H1 (cell line): Measurements from ENCODE around the gene ZNF101. TPM values are rescaled to one million over a fixed set of nuclear protein-coding genes. Genes with fewer than 3 reads are reported as not detected.

Experiments
- CTCF ChIA-PET: fragments of 300-600 bp; sonication (Branson Sonifier 250); formaldehyde crosslinking; loops from one replicate; lab custom pipeline; 2021; ENCODE audit not compliant: partially characterized antibody; lab: Charles Lee
- POLR2A ChIA-PET: fragments of 300-600 bp; sonication (Branson Sonifier 250); formaldehyde crosslinking; loops from one replicate; lab custom pipeline; 2021; ENCODE audit warnings: inconsistent platforms; ENCODE audit not compliant: partially characterized antibody; lab: Charles Lee
- DNase-seq, 2 experiments: peaks; one replicate each; pipeline versions ENCODE4 v3.0.0 to v3.0.0-alpha.2; 2010 to 2022; ENCODE audit warnings: low spot score in 2 of 2, low read depth in 1 of 2, mixed read lengths in 1 of 2
- FAIRE-seq: peaks from 2 replicates; lab custom pipeline; 2011; peaks lifted over from hg19 to GRCh38; lab: Jason Lieb, UNC
- H2AFZ ChIP-seq: 2 replicates; pipeline ENCODE4 v1.8.1; 2012; ENCODE audit warnings: low read length, inconsistent platforms
- H2AK5ac ChIP-seq: 2 replicates; pipeline ENCODE4 v1.6.1; 2013; ENCODE audit warnings: low read depth, low read length
- H2BK120ac ChIP-seq: replicated peaks from 2 replicates; pipeline ENCODE3; 2013; ENCODE audit warnings: low read depth, low read length, inconsistent platforms
- H2BK12ac ChIP-seq: 2 replicates; pipeline ENCODE4 v1.6.1; 2013; ENCODE audit warnings: low read depth, low read length
- H2BK15ac ChIP-seq: 2 replicates; pipeline ENCODE4 v1.6.1; 2013; ENCODE audit warnings: low read length
- H2BK20ac ChIP-seq: 2 replicates; pipeline ENCODE4 v1.6.1; 2013; ENCODE audit warnings: low read length
- H2BK5ac ChIP-seq: 2 replicates; pipeline ENCODE4 v1.6.1; 2013; ENCODE audit warnings: low read depth, low read length
- H3K14ac ChIP-seq: 2 replicates; pipeline ENCODE4 v1.6.1; 2013; ENCODE audit warnings: inconsistent platforms; ENCODE audit not compliant: insufficient read length
- H3K18ac ChIP-seq: 2 replicates; pipeline ENCODE4 v1.6.1; 2013; ENCODE audit warnings: low read length; ENCODE audit errors: extremely low read depth
- H3K23ac ChIP-seq: 2 replicates; pipeline ENCODE4 v1.6.1; 2013; ENCODE audit warnings: inconsistent platforms; ENCODE audit not compliant: insufficient read length
- H3K23me2 ChIP-seq: 2 replicates; pipeline ENCODE4 v1.6.1; 2013; ENCODE audit warnings: low read depth, low read length
- H3K27ac ChIP-seq: 2 replicates; pipeline ENCODE4 v1.6.1; 2011; ENCODE audit warnings: low read depth, low read length, inconsistent platforms
- H3K27me3 ChIP-seq, 4 experiments: replicated peaks in 1 of 4; 1 replicate in 1 of 4; 2 replicates in 3 of 4; pipeline versions ENCODE4 v1.6.1 to v1.8.1; 2011 to 2013; ENCODE audit warnings: low read length in 3 of 4, mild to moderate bottlenecking in 3 of 4, inconsistent platforms in 2 of 4, mixed read lengths in 2 of 4, moderate library complexity in 1 of 4; ENCODE audit not compliant: control insufficient read depth in 3 of 4, insufficient read depth in 3 of 4; ENCODE audit errors: extremely low read depth in 1 of 4
- H3K36me3 ChIP-seq, 4 experiments: 2 replicates each; pipeline versions ENCODE4 v1.6.1 to v1.8.1; 2011 to 2013; ENCODE audit warnings: mild to moderate bottlenecking in 4 of 4, low read length in 3 of 4, moderate library complexity in 2 of 4, control low read depth in 1 of 4, inconsistent platforms in 1 of 4; ENCODE audit not compliant: insufficient read depth in 4 of 4, control insufficient read depth in 2 of 4
- H3K4ac ChIP-seq: replicated peaks from 2 replicates; pipeline ENCODE3; 2013; ENCODE audit warnings: low read length, low read depth, mixed read lengths, inconsistent platforms; ENCODE audit not compliant: insufficient read length
- H3K4me1 ChIP-seq, 4 experiments: replicated peaks in 1 of 4; 1 replicate in 1 of 4; 2 replicates in 3 of 4; pipeline versions ENCODE4 v1.6.1 to v1.8.1; 2011 to 2013; ENCODE audit warnings: low read length in 3 of 4, inconsistent platforms in 2 of 4, mixed read lengths in 1 of 4; ENCODE audit not compliant: insufficient read depth in 4 of 4, control insufficient read depth in 3 of 4
- H3K4me2 ChIP-seq, 2 experiments: 2 replicates each; pipeline versions ENCODE4 v1.6.1 to v1.8.1; 2011 to 2013; ENCODE audit warnings: low read depth in 2 of 2, low read length in 2 of 2, control low read depth in 1 of 2, inconsistent platforms in 1 of 2, mild to moderate bottlenecking in 1 of 2; ENCODE audit not compliant: insufficient read depth in 1 of 2
- H3K4me3 ChIP-seq, 4 experiments: fragments of 200-600, 300-600 bp in 1 of 4; sonication (generic), shearing (Covaris generic), sonication (Bioruptor Twin) in 1 of 4; 2 replicates each; pipeline versions ENCODE4 v1.5.1 to v1.8.1; 2011 to 2016; ENCODE audit warnings: low read length in 4 of 4, low read depth in 3 of 4, control low read depth in 2 of 4, inconsistent platforms in 2 of 4, mild to moderate bottlenecking in 2 of 4, mixed read lengths in 1 of 4, moderate library complexity in 1 of 4; ENCODE audit not compliant: insufficient read depth in 2 of 4; ENCODE audit errors: extremely low read depth in 1 of 4
- H3K56ac ChIP-seq: replicated peaks from 2 replicates; pipeline ENCODE3; 2013; ENCODE audit warnings: low read depth, mild to moderate bottlenecking, mixed read lengths, low read length, inconsistent platforms; ENCODE audit not compliant: insufficient read length
- H3K79me1 ChIP-seq: 2 replicates; pipeline ENCODE4 v1.6.1; 2013; ENCODE audit warnings: low read depth, low read length, control low read depth
- H3K79me2 ChIP-seq, 2 experiments: 2 replicates each; pipeline versions ENCODE4 v1.6.1 to v1.8.1; 2012 to 2013; ENCODE audit warnings: low read length in 2 of 2, mild to moderate bottlenecking in 2 of 2, inconsistent platforms in 1 of 2; ENCODE audit not compliant: insufficient read depth in 2 of 2, control insufficient read depth in 1 of 2
- H3K9ac ChIP-seq, 4 experiments: replicated peaks in 1 of 4; 1 replicate in 1 of 4; 2 replicates in 3 of 4; pipeline versions ENCODE4 v1.6.1 to v1.8.1; 2011 to 2013; ENCODE audit warnings: low read depth in 3 of 4, low read length in 3 of 4, control low read depth in 2 of 4, mild to moderate bottlenecking in 2 of 4, moderate library complexity in 2 of 4, inconsistent platforms in 1 of 4; ENCODE audit errors: extremely low read depth in 1 of 4
- H3K9me3 ChIP-seq, 2 experiments: 2 replicates each; pipeline versions ENCODE4 v1.6.1 to v1.8.1; 2012 to 2013; ENCODE audit warnings: mild to moderate bottlenecking in 2 of 2, moderate library complexity in 2 of 2, control low read depth in 1 of 2, inconsistent platforms in 1 of 2, low read depth in 1 of 2, low read length in 1 of 2, mixed read lengths in 1 of 2; ENCODE audit not compliant: insufficient read depth in 2 of 2
- H4K20me1 ChIP-seq, 2 experiments: replicated peaks in 1 of 2; 2 replicates each; pipeline versions ENCODE3 to v1.8.1; 2011 to 2013; ENCODE audit warnings: inconsistent platforms in 2 of 2, low read length in 2 of 2, mild to moderate bottlenecking in 1 of 2; ENCODE audit not compliant: insufficient read depth in 2 of 2, control insufficient read depth in 1 of 2
- H4K5ac ChIP-seq: 2 replicates; pipeline ENCODE4 v1.6.1; 2013; ENCODE audit warnings: low read length, low read depth, mixed read lengths, inconsistent platforms; ENCODE audit not compliant: insufficient read length
- H4K8ac ChIP-seq: 2 replicates; pipeline ENCODE4 v1.8.0; 2013; ENCODE audit warnings: mild to moderate bottlenecking, moderate library complexity, low read length, inconsistent platforms; ENCODE audit not compliant: insufficient read depth; ENCODE audit errors: extremely low read depth
- H4K91ac ChIP-seq: replicated peaks from 2 replicates; pipeline ENCODE3; 2013; ENCODE audit warnings: low read length, mixed read lengths, inconsistent platforms; ENCODE audit not compliant: insufficient read length
- CEBPB ChIP-seq: IDR thresholded peaks from 2 replicates; pipeline ENCODE4 v1.6.1; 2012; ENCODE audit warnings: low read depth, low read length
- HDAC2 ChIP-seq, 2 experiments: fragments of 300-600 bp in 1 of 2; sonication (generic) in 1 of 2; IDR thresholded peaks; 2 replicates each; pipeline ENCODE4 v1.6.1; 2011 to 2012; ENCODE audit warnings: low read depth in 2 of 2, low read length in 2 of 2, mild to moderate bottlenecking in 2 of 2, moderate library complexity in 2 of 2, borderline replicate concordance in 1 of 2, inconsistent platforms in 1 of 2
- KDM4A ChIP-seq: IDR thresholded peaks from one replicate; pipeline ENCODE4 v1.7.1; 2012; ENCODE audit warnings: low read depth, mild to moderate bottlenecking, moderate library complexity, low read length, inconsistent platforms; ENCODE audit not compliant: severe bottlenecking
- POLR2AphosphoS5 ChIP-seq: IDR thresholded peaks from 2 replicates; pipeline ENCODE4 v1.6.1; 2011; ENCODE audit warnings: low read depth, low read length
- RAD21 ChIP-seq, 2 experiments: IDR thresholded peaks in 1 of 2; conservative IDR thresholded peaks in 1 of 2; 2 replicates each; pipeline ENCODE4 v1.6.1; 2011; ENCODE audit warnings: low read depth in 2 of 2, low read length in 2 of 2, improper control_type of control experiment in 1 of 2, inconsistent platforms in 1 of 2, mild to moderate bottlenecking in 1 of 2, moderate library complexity in 1 of 2
- SP4 ChIP-seq: IDR thresholded peaks from 2 replicates; pipeline ENCODE4 v1.6.1; 2012; ENCODE audit warnings: low read length, inconsistent platforms
- SUZ12 ChIP-seq: fragments of 200-600 bp; sonication (generic); IDR thresholded peaks from 2 replicates; pipeline ENCODE4 v1.6.1; 2012; ENCODE audit warnings: mild to moderate bottlenecking, inconsistent platforms, low read length, moderate library complexity, mixed read lengths
- TBP ChIP-seq: IDR thresholded peaks from 2 replicates; pipeline ENCODE4 v1.6.1; 2011; ENCODE audit warnings: low read depth, low read length, improper control_type of control experiment
- WGBS, 2 experiments: shearing (Covaris generic) in 1 of 2; methylation state at CpG; one replicate each; pipeline versions ENCODE4 v1.1.6 to v1.1.7; 2013 to 2015; ENCODE audit warnings: low lambda C conversion rate in 2 of 2, mixed read lengths in 2 of 2, inconsistent platforms in 1 of 2, low coverage in 1 of 2, missing lambda C conversion rate in 1 of 2; ENCODE audit not compliant: insufficient replicate concordance in 2 of 2, insufficient coverage in 1 of 2, insufficient read length in 1 of 2; ENCODE audit errors: extremely low coverage in 1 of 2, missing lambda C conversion rate in 1 of 2; 5-methylcytosine and 5-hydroxymethylcytosine counted together
- long read RNA-seq, 2 experiments: library from RNA in 1 of 2; library from capped mRNA in 1 of 2; stranded (forward); transcript quantifications; one replicate each; pipeline ENCODE4 v2.0.0, GENCODE V29; 2021; ENCODE audit warnings: inconsistent platforms in 1 of 2
- polyA minus RNA-seq, 3 experiments: library from RNA; depleted of rRNA, polyadenylated mRNA; stranded (reverse); fragments of >200 nt; gene quantifications; 1 replicate in 2 of 3; 2 replicates in 1 of 3; pipeline ENCODE4 v1.2.3, GENCODE V29; 2011
- polyA plus RNA-seq, 7 experiments: library from polyadenylated mRNA; depleted of rRNA in 3 of 7; stranded (reverse) in 5 of 7; unstranded in 2 of 7; fragments of >200 nt in 5 of 7; fragments of 200-250 nt in 2 of 7; gene quantifications; 1 replicate in 5 of 7; 2 replicates in 1 of 7; 4 replicates in 1 of 7; pipeline versions ENCODE4 v1.2.1 to v1.2.3, GENCODE V29; 2011 to 2013; ENCODE audit warnings: missing spikeins in 2 of 7, mixed read lengths in 2 of 7
- total RNA-seq: library from RNA; stranded (reverse); fragmentation: NEBNext Ultra II Directional; extraction: Animal tissue kit (Norgen Biotek cat#: 25700); gene quantifications from 2 replicates; pipeline ENCODE4 v1.2.1, GENCODE V29; 2021

ZNF101 gene
- 46.2 and 50.9 TPM in 2 replicates for total RNA-seq
- polyA plus RNA-seq (2011; rRNA removed), result 11.0 and 13.0 TPM in 2 replicates
- polyA plus RNA-seq (2011; cell fraction: cytosol; rRNA removed), result 17.1 TPM
- polyA plus RNA-seq (2011; cell fraction: nucleus; rRNA removed), result 12.2 TPM
- polyA plus RNA-seq (2012, experiment 1 of 2), result 14.2 to 31.6 TPM (median 16.6 TPM) in 4 replicates
- 10.5 TPM for polyA plus RNA-seq (2012, experiment 2 of 2)
- 44.3 TPM for polyA plus RNA-seq (2013, experiment 1 of 2)
- polyA plus RNA-seq (2013, experiment 2 of 2), result 38.9 TPM
- polyA minus RNA-seq (2011; rRNA and poly(A)+ RNA removed), result 28.9 and 34.1 TPM in 2 replicates
- polyA minus RNA-seq (2011; cell fraction: cytosol; rRNA and poly(A)+ RNA removed), result 14.8 TPM
- polyA minus RNA-seq (2011; cell fraction: nucleus; rRNA and poly(A)+ RNA removed), result 28.8 TPM
- long read RNA-seq, experiment 1, partial matches to known transcripts, result 1 of 6 reads
- long read RNA-seq, experiment 1, other reads (novel, unspliced or antisense), result 4 of 6 reads
- long read RNA-seq, experiment 2, full-length matches to known transcripts, result 11 of 14 reads
- long read RNA-seq, experiment 2, partial matches to known transcripts, result 0 of 14 reads
- long read RNA-seq, experiment 2, other reads (novel, unspliced or antisense), result 3 of 14 reads

GRCh38 chr19:19668230-19669012 lies at the start of gene ZNF101:
TSS of gene ZNF101 (plus strand) at chr19:19668839. CDS start at chr19:19668964, 125 bp downstream.
- Histone ChIP-seq H3K27ac (peak within 1 kb of the TSS; percentile 87), H2BK20ac (peak within 1 kb of the TSS; percentile 90; the same call in 1 of the 2 replicates), H3K4me1 (peaks cover 0 to 6% (median 2%) of the 10 kb centered on the region in 4 experiments; a peak in 5 of 7 replicates), H3K14ac (no peak within 1 kb of the TSS), H2AFZ (peak within 1 kb of the TSS; percentile 37; the same call in 1 of the 2 replicates), H3K27me3 (no peaks in the 10 kb centered on the region), H2BK15ac (no peak within 1 kb of the TSS), H4K8ac (peak within 1 kb of the TSS; percentile 81), H3K4ac (peak within 1 kb of the TSS; percentile 53), H4K5ac (peak within 1 kb of the TSS; percentile 65), H3K4me3 (peak within 1 kb of the TSS; percentile 85 to 96 (median 90)), H2BK12ac (peak within 1 kb of the TSS; percentile 96), H3K23me2 (peaks cover 7% of the 10 kb centered on the region), H4K20me1 (peaks cover 0 to 5% of the 10 kb centered on the region in 2 experiments), H3K23ac (no peak within 1 kb of the TSS), H3K4me2 (peak within 1 kb of the TSS; percentile 75 to 81), H2BK5ac (peak within 1 kb of the TSS; percentile 90), H3K79me1 (no peaks in the 10 kb centered on the region), H4K91ac (peak within 1 kb of the TSS; percentile 65), H2BK120ac (no peak within 1 kb of the TSS), H3K9me3 (no peaks in the 10 kb centered on the region), H2AK5ac (no peak within 1 kb of the TSS), H3K56ac (peak within 1 kb of the TSS; percentile 92), H3K79me2 (peaks cover 2 to 40% of the 10 kb centered on the region in 2 experiments), H3K9ac (peak within 1 kb of the TSS; percentile 74 to 93 (median 86)), H3K18ac (peak within 1 kb of the TSS; percentile 96), H3K36me3 (peaks cover 0 to 9% (median 3%) of the 10 kb centered on the region in 4 experiments; a peak in 2 of 8 replicates)
- DNase-seq (peak; percentile 94 to 96), FAIRE-seq (peak; percentile 7)
- 4% methylated on average over 36 of the region's 36 CpGs; no CpG with 5 or more reads in 1 of the 2 experiments for WGBS, 2 experiments
- ChIA-PET CTCF (no interaction called here), POLR2A (interaction anchor here (0.6 to 3.9 kb wide), 24 partner anchors 9 to 906 kb away, joined by 3 to 18 read pairs (median 4); partner anchors contain the start of genes LPAR2, ZNF253, ZNF486 and ZNF506)
- TF ChIP-seq RAD21 (IDR thresholded peaks at IDR 0.05 in 1 of 2, conservative IDR thresholded peaks at IDR 0.05 in 1 of 2; ENCODE audit: low read depth in 2 of 2, low read length in 2 of 2) (no peak), SP4 (no peak), SUZ12 (no peak), HDAC2 (IDR thresholded peaks at IDR 0.05; ENCODE audit: borderline replicate concordance in 1 of 2, low read depth in 2 of 2, low read length in 2 of 2) (peak in 1 of 2 experiments; percentile 30; a peak in 1 of 4 replicates), POLR2AphosphoS5 (peak; percentile 54), CEBPB (no peak), TBP (peak; percentile 85), KDM4A (peak; percentile 33)
